ENCODE data around the gene MTHFD2L.
"Not testable (repeated sequence)": the region's sequence is repeated elsewhere in the genome, so short reads cannot be mapped to it uniquely, and the experiment has no call there.

MTHFD2L gene

DNA sequence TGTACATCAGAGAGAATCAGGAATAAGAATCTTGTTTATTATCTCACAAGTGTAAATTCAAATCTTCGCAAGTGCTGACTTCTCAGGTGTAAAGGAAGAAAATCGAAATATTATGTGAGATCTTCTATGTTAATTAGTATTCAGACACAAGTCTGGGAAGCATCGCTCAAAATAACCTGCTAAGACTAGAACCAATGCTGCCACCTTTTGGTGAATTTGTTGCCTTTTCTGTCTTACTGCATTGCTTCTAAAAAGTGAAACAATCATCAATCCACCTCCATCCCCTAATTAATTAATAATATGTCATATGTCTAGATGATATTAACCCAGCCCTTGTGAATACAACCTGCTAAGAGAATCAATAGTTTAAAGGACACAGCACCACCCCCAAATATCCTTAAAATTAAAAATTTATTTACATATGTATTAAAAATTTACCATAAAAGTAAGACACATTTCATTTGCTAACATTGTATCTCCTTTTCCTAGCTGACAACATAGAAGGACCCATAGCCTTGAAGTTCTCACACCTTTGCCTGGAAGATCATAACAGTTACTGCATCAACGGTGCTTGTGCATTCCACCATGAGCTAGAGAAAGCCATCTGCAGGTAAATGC, 153.9 kb downstream of the MTHFD2L start:
- peak in 3 of 6 experiments; percentile 13 to 58 (median 44) for DNase-seq

- DNase-seq = no peak
These were observed 156.4 kb downstream of the MTHFD2L start for GRCh38 chr4:74314329-74314728.

DNA sequence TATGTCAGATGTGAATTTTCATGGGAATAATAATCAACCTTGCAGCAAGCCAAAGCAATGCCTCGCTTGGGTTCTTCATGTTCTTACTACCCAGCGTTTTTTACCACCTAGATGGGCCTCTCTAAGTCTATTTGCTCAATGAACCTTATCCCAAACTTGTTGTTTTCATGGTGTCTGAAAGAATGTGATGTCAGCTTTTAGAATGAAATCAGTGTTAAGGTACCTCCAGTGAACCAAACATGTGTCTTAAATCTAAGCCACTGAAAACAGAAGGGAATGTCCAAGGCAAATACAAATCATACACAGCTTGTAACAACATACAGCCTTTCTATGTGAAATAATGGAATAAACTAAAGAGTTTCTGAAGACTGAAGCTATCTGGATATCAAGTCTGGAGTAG, 157.0 kb downstream of the MTHFD2L start:
- no peak for DNase-seq

- no peak for DNase-seq
These were observed 157.5 kb downstream of the MTHFD2L start for GRCh38 chr4:74315376-74315775.

DNA sequence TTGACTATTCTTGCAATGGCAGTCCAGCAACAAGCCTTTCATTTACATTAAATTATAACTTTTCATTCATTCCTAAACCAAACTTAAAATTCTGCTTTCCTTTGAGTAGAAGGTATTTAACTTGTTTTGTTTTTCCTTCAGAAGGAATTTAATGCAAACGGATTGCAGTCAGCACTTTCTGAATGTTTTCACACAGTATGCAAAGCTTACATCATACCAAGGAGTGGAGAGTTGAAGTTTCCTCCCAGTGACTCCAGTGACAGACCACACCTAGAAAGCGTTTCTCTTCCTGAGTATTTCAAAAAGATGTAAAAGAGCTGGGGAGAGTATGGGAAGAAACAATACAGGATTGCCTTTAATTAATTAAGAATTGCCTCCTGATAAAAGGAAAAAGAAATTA, 158.5 kb downstream of the MTHFD2L start:
- no peak for DNase-seq

GRCh38 chr4:74317616-74318246, 159.8 kb downstream of the MTHFD2L start:
- DNase-seq = no peak

DNA sequence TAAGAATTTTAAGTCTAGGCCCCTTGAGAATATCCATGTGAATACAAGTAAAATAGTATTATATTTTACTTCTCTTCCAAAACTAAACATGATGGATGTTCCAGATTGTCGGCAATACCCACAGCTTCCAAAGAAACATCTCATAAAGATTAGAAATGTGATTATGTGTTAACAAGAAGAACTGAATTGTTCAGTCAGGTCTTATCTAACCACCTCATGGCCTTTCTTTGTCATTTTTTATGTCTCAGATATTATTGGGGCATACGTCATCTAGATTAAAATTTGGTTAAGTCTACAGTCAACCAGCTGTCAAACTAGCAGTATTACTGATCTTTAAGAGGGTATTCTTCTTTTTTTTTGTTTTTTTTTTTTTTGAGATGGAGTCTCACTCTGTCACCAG, 160.4 kb downstream of the MTHFD2L start:
- DNase-seq = no peak

- DNase-seq = no peak
These were observed 161.6 kb downstream of the MTHFD2L start for GRCh38 chr4:74319470-74319869.

DNA sequence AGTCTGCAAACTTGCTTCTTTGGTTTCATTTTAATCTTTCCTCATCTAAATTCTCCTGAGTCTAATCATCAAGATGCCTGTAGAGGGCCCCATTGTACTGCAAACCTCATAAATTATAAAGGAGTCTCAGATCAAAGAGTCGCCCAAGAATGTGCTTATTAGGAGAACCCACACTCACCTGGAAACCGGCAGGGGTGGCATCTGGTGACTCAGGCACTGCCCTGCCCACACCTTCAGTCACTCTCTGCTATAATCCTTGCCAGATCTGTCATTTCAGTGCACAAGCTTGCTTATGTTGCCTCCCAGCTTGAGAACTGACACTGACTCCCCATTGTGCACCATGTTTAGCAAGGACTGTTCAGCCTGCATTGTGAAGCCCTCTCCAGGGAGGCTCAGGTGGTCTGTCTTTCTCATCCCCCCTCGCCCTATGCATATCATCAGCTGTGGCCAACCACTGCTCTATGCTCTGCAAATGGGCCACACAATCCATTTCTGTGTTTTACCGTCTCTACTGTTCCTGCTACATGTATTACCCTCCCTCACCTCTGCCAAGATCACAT, 162.7 kb downstream of the MTHFD2L start:
- DNase-seq = peak in 3 of 6 experiments; percentile 0 to 33 (median 17)

DNA sequence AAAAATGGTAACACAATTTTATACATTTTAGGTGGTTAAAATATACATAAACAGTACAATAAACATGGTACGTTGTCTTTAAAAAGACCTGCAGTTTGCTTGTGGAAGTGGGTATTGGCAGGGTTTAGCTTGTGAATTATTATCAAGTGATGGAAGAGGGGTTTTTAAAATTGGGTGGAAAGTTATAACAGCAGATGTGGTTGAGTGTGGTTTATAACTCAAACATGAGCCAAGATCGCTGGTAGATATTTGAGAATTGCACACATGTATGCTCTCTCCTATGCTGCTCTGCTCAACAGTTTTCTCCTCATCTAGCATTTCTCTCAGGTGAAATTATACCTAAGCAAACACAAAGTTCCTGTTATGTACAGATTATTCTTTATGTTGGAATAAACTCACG, 164.4 kb downstream of the MTHFD2L start:
- DNase-seq = no peak

GRCh38 chr4:74323663-74324062, 165.7 kb downstream of the MTHFD2L start:
- no peak for DNase-seq

- DNase-seq = no peak
These were observed 166.3 kb downstream of the MTHFD2L start for GRCh38 chr4:74324262-74324661.

DNA sequence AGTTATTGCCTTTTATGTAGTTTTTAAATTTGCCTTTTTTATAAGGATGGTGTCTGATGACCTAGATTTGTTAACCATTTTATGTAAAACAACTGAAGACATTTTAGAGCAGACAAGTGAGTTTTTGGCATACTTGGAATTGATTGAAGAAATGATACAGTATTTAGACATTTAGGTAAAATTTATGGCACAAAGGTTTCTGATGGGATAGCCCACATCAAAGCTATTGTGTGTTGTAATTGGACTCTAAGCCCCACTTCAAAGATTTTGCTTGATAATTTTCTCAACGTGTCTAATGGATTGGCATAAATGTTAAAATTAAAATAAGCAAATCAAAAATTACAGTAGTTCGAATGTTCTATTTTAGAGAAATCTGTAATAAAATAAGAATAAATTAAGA, 168.0 kb downstream of the MTHFD2L start:
- DNase-seq = no peak

GRCh38 chr4:74327762-74328161, 169.8 kb downstream of the MTHFD2L start:
- DNase-seq = no peak

DNA sequence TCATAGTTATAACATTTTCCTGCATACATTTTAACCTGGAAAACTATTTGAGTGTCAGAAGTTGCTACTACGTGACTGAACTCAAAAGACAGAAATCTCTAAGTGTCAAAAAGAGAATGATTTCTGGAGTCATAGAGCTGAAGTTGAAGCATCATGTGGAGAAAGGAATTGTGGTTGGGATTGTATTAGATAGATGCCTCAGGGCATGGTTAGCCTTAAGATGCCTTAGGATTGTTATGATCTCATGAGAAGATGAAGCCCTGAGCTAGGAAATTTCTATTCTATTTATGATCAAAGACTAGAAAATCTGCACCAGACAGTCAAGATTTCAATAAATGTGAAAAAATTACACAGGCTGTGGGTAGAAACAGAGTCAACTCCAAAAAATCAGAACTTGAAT, 170.6 kb downstream of the MTHFD2L start:
- DNase-seq = no peak

DNA sequence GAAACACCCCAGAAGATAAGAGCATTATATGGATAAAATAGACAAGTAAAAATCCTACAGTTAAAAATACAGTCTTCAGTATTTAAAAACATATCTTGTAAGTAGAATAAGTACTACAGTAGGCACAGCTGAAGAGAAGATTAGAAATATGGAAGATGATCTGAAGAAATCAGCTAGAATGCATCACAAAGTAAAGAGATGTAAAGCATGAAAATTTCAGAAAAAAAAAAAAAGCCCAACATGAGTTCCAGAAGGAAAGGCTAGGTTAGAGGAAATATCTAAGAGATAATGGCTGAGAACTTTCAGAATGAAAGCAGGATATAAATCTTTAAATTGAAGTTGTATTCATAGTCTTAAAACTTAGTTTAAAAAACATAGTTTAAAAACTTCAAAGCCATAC, 171.4 kb downstream of the MTHFD2L start:
- DNase-seq = no peak

DNA sequence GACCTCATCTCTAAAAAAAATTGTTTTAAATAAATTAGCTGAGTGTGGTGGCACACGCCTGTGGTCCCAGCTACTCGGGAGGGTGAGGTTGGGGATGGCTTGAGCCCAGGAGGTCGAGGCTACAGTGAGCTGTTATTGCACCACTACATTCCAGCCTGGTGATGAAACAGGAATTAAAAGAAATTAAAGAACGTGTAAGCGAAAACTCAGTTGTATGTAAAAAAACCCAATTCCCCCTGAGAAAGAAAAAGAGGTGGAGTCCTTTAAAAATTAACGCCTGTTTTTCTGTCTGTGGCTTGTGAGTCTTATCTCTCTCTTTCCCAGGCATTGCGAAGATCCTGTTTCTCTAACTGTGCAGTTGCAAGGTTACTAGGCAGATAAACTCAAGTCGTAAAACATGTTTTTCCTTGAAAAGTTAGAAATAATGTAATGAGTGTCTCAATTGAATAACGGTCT, 172.4 kb downstream of the MTHFD2L start:
- DNase-seq = no peak

GRCh38 chr4:74331252-74331651, 173.3 kb downstream of the MTHFD2L start:
- no peak for DNase-seq

DNA sequence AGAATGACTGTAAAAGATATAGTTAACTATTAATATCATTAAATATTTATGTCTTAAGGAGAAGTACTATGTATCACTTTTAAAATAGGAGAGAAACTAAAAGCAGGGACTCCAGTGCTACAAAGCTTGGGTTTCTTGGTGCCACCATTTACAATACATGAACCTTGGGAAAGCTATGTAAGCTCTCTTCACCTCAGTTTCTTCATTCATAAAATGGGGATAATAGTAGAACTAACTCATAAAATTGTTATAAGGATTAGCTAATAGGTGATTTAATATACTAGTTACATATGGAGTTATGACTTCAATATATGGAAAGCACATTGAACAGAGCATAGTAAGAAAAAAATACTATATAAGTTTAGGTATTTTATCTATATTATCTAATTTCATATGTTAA, 174.0 kb downstream of the MTHFD2L start:
- DNase-seq = no peak

DNA sequence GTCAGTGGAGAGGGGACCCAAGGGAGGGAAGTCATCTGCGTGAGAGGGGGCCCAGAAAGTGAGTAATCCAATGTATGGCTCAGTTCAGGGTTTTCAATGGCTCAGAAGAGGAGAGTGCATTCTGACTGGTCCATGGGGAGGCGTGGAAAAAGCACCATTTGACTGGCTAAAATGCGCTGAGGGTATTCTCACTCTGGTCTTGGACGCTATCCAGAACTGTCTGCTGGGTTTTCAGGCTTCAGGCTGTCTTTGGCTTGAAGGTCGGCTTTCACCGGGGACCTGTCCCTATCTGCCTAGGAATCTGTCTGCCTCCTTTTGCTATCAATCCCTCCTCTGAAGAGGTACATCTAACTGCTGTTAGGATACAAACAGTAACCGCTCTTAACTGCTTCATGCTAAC, 176.7 kb downstream of the MTHFD2L start:
- no peak for DNase-seq

DNA sequence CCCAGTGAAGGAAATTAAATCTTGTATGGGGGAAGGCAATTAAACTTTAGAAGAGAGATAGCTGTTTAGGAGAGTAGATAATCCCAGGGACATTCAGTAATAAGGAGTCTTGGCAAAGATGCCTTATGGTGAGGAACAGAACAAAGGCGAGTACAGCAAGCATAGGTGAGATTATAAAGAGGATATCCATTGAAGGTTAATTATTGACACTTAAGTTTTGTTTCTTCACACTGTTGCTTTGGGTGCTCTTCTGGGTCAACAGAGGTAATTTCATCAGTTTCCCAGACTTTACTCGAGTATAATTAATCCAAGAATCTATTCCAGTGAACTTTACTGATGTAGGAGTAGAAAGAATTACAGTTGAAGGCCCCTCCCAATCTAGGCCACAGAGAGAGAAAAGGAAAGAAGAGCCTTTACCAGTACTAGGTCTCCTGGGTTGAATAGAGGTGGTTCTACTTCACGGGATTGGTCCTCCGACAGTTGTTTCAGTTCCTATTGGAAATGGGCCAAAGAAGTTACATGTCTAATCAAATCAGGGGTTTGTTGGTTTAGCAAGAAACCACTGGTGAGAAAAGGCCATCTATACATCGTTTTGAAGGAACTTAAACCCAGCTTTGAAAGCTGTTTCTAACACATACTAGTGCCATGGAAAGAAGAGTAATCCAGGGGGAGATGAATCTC, 177.6 kb downstream of the MTHFD2L start:
- no peak for DNase-seq

- DNase-seq = no peak
These were observed 180.9 kb downstream of the MTHFD2L start for GRCh38 chr4:74338792-74339333.

DNA sequence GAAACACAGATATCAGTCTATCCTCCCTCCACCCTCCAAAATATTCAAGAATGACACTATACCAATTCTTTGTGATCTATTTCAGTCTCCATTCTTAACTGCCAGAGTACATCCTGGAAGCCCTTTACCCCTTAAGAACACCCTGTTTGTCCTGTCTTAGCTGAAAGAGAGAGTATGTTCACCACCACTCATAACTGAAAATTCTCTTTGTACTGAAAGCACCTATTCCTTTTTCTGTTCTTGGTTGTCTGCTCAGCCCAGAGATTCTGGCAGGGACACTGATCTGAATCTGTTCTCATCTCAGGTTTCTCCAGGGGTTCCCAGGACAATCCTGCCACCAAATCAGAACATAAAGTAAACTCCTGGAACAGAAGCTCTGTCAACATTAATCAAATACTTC, 181.6 kb downstream of the MTHFD2L start:
- no peak for DNase-seq

GRCh38 chr4:74340421-74340820, 182.5 kb downstream of the MTHFD2L start:
- DNase-seq = not testable (repeated sequence)

All from stimulated activated naive CD4-positive, alpha-beta T cell (primary cell).